ENCODE results near the gene TBC1D24. TPM values are rescaled to one million over a fixed set of nuclear protein-coding genes. Genes with fewer than 3 reads are reported as not detected.

Gene TBC1D24
- total and polyA plus RNA-seq, 8 donors, result 10.8 to 23.7 (median 18.2) TPM

DNA sequence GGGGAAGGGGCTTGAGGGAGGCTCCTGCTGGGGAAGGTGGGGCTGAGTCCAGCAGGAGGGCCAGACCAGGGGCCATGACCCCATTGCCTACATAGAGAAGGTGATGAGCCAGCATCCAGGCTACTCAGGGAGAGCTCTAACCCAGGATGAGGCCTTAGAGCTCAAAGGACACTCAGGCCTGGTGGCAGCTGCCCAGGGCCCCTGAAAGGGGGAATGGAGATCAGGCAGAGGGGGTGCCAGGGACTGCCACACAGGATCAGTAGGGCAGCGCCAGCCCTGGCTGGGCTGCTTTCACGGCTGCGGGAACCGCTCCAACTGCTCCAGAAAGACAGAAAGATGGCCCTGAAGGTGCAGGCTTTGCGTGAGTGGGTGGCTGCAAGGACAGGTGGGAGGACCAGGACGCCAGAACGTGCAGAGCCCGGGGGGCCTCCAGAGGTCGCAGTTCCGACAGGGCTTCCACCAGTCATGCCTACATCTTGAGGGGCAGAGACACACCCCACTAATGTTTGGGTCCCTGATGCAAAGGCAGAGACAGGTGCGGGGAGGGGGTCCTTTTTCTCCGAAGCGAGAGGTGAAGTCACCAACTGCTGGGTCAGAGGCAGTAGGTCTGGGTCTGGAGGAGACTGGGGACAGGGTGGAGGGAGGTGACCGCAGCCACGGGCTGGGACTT is 37.9 kb downstream of the TBC1D24 start:
- H3K4me1 ChIP-seq, result peaks cover 24 to 29% (median 28%) of the 10 kb centered on the region in 3 donors
- no peak for FAIRE-seq

DNA sequence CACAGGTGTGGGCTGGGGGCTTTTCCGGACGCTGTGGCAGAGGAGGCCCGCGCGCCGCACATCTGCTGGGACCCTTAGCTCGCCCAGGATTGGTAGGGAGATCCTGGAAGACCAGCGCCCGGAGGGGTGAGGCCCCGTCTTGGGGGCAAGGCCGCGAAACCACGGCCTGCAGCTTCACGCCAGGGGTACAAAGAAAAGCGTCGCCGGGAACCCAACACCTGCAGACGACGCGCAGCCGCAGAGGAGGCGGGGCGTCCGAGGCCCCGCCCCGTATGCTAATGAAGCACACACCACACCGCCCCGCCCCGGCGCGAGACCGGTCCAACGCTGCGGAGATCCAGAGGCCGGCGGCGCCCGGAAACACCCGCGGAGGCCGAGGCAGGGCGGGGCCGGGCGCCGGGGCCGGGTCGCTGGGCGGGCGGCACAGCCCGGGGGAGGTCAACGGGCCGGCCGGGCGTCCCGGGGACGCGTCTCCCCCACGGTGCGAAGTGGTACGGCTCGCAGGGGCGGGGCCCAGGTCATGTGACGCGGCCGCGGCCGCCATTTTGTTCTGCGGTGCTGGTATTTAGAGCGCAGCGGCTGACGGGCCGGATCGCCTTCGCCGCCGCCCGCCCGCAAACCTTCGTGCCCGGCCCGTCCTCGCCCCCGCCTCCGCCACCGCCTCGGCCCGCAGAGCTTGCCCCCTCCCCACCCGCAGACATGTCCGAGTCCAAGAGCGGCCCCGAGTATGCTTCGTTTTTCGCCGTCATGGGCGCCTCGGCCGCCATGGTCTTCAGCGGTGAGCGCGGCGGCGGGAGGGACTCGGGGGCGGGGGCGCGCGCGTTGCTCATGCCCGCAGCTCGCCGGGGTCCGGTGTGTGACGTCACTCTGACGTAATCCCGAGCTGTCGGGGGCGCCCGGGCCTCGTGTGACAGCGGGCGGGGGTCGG is 38.7 kb downstream of the TBC1D24 start, which contains the start of gene ATP6V0C:
ATP6V0C (plus strand) TSS at position 548 of the 928 bp plus-strand sequence; CDS start at position 700, 152 bp downstream.
- 1% methylated on average over 92 to 122 of the region's 122 CpGs for WGBS, 2 donors
- TF ChIP-seq, protein P1, sequence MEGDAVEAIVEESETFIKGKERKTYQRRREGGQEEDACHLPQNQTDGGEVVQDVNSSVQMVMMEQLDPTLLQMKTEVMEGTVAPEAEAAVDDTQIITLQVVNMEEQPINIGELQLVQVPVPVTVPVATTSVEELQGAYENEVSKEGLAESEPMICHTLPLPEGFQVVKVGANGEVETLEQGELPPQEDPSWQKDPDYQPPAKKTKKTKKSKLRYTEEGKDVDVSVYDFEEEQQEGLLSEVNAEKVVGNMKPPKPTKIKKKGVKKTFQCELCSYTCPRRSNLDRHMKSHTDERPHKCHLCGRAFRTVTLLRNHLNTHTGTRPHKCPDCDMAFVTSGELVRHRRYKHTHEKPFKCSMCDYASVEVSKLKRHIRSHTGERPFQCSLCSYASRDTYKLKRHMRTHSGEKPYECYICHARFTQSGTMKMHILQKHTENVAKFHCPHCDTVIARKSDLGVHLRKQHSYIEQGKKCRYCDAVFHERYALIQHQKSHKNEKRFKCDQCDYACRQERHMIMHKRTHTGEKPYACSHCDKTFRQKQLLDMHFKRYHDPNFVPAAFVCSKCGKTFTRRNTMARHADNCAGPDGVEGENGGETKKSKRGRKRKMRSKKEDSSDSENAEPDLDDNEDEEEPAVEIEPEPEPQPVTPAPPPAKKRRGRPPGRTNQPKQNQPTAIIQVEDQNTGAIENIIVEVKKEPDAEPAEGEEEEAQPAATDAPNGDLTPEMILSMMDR (IDR thresholded peaks at IDR 0.05), result no peak
- no peaks in the 10 kb centered on the region for H3K36me3 ChIP-seq
- peaks cover 24 to 32% (median 29%) of the 10 kb centered on the region in 3 donors for H3K4me1 ChIP-seq
- no peaks in the 10 kb centered on the region for H3K27me3 ChIP-seq
- H3K9me3 ChIP-seq, result no peaks in the 10 kb centered on the region
- H3K27ac ChIP-seq, result peak within 1 kb of the TSS; percentile 96 to 98 (median 96)
- ATAC-seq (peak; percentile 86 to 89 (median 88)), FAIRE-seq (no peak), DNase-seq (peak; percentile 92 to 99 (median 96))
- H3K4me3 ChIP-seq, result peak within 1 kb of the TSS; percentile 68 to 97 (median 81)
- intact Hi-C loops (cut with DNase I), result no loop called here

More for the DNA sequence above, 37.9 kb downstream of the TBC1D24 start:
- DNase-seq (peak in 4 of 6 donors; percentile 63 to 84 (median 67)), ATAC-seq (peak; percentile 1 to 11 (median 6))
- intact Hi-C loops (cut with DNase I), result no loop called here
- Histone ChIP-seq H3K9me3 (no peaks in the 10 kb centered on the region), H3K4me3 (peak overlapping the region in 3 of 4 donors; percentile 71 to 97 (median 91)), H3K36me3 (no peaks in the 10 kb centered on the region), H3K27me3 (no peaks in the 10 kb centered on the region), H3K27ac (peak overlapping the region; percentile 96 to 98 (median 96))
- WGBS, 2 donors, result 15 to 21% methylated on average over 15 of the region's 15 CpGs
- TF ChIP-seq, protein P1 (IDR thresholded peaks at IDR 0.05), result no peak

DNA sequence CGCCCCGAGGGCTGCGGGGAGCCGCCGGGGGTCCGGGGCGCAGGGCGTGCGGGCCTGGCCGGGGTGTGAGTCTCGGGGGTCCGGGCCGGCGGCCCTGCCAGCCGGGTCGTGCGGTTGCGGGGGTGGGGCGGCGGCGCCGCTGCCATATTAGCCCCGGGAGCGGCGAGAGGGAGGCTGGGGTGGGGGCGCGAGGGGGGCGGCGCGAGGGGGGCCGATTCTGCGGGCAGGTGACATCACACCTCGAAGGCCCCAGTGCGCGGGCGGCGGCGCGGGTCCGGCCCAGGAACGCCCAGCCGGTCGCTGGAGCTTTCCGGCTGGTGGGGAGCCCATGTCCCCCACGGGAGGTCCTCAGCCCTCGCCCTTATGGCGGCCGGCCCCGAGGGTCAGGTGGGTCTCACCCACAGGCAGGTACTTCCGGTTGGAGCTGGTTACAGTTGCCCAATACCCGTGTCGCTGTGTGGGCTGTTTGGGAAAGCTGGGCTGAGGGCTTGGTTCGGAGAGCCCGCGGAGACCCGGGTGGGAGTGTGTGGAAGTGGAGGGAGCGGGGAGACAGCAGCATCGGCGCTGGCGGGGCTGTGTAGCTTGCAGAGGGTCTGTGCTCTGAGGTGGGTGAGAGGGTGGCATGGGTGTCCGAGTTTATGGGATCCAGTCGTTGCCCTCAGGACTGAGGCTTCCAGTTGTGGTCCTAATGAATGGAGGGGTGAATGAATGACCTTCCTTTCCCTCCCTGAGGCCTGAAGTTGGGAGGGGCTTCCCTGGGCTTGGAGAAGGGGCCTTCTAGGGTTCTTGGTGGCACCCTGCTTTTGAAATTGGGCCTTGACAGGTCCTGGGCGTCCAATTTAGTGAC is 39.6 kb downstream of the TBC1D24 start:
- DNase-seq (peak in 5 of 6 donors; percentile 45 to 82 (median 70)), FAIRE-seq (no peak), ATAC-seq (peak in 3 of 4 donors; percentile 1 to 6 (median 3))
- no peaks in the 10 kb centered on the region for H3K36me3 ChIP-seq
- 1% methylated on average over 31 to 63 of the region's 63 CpGs for WGBS, 2 donors
- intact Hi-C loops (cut with DNase I), result no loop called here
- TF ChIP-seq, protein P1 (IDR thresholded peaks at IDR 0.05), result no peak
- peak overlapping the region; percentile 68 to 97 (median 81) for H3K4me3 ChIP-seq
- H3K27me3 ChIP-seq, result no peaks in the 10 kb centered on the region
- peaks cover 24 to 37% (median 37%) of the 10 kb centered on the region in 3 donors for H3K4me1 ChIP-seq
- H3K9me3 ChIP-seq, result no peaks in the 10 kb centered on the region
- peak overlapping the region; percentile 96 to 98 (median 96) for H3K27ac ChIP-seq

DNA sequence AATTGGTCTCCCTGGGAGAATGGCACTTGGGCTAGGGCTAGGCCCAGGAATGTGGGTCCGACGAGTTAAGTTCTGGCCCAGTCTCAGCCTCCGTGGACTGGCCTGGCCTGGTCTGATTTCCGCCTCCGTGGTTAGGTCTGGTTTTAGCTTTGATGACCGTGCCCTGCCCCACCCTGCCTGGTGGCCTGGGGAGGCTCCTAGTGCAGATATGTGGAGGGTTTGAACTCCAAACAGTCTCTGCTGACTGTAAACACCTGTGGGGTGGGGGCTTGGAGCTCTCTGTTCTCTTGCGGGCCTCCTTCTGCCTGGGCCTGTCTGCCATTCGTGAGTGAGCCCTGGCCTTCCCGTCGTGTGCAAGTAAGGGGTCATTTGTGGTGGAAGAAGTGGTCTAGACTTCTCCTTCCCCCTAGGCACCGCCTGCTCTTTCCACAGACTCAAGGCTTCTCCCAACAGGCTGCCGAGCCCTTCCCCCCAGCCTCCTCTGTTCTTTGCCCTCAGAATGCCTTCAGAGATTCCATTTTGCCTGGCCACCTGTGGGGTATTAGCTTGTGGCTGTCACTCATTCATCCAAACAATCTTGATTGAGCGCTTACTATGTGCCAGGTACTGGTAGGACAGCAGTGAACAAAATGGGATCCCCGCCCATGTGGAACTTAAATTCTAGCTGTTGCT is 40.4 kb downstream of the TBC1D24 start:
- intact Hi-C loops (cut with DNase I), result no loop called here
- no peaks in the 10 kb centered on the region for H3K27me3 ChIP-seq
- H3K4me3 ChIP-seq, result peak overlapping the region; percentile 68 to 97 (median 81)
- no peaks in the 10 kb centered on the region for H3K9me3 ChIP-seq
- H3K4me1 ChIP-seq, result peaks cover 24 to 40% (median 40%) of the 10 kb centered on the region in 3 donors
- DNase-seq (peak in 3 of 6 donors; percentile 18 to 63 (median 30)), FAIRE-seq (no peak), ATAC-seq (no peak)
- H3K36me3 ChIP-seq, result no peaks in the 10 kb centered on the region
- 10 to 15% methylated on average over 14 of the region's 14 CpGs for WGBS, 2 donors
- H3K27ac ChIP-seq, result peak overlapping the region; percentile 96 to 98 (median 96)
- TF ChIP-seq, protein P1 (IDR thresholded peaks at IDR 0.05), result no peak
